Neuronal stem cell (in vitro differentiated cells): Measurements from ENCODE around the gene PEAR1.

ENCODE experiments used
- DNase-seq: peaks from one replicate; pipeline ENCODE4 v3.0.0-alpha.2; 2013; ENCODE audit warnings: low spot score
- H2AFZ ChIP-seq: one replicate; pipeline ENCODE4 v1.6.1; 2013; ENCODE audit warnings: mild to moderate bottlenecking, low read length, inconsistent platforms
- H2AK5ac ChIP-seq: 2 replicates; pipeline ENCODE4 v1.6.1; 2013; ENCODE audit warnings: low read depth, mild to moderate bottlenecking, inconsistent platforms, low read length, moderate library complexity, mixed read lengths
- H2BK120ac ChIP-seq: 2 replicates; pipeline ENCODE4 v1.6.1; 2013; ENCODE audit warnings: low read depth, mild to moderate bottlenecking, inconsistent platforms, low read length, moderate library complexity, mixed read lengths
- H2BK12ac ChIP-seq: one replicate; pipeline ENCODE4 v1.6.1; 2013; ENCODE audit warnings: low read length, inconsistent platforms
- H2BK15ac ChIP-seq: 2 replicates; pipeline ENCODE4 v1.6.1; 2013; ENCODE audit warnings: mild to moderate bottlenecking, low read length, inconsistent platforms, mixed read lengths
- H2BK5ac ChIP-seq: one replicate; pipeline ENCODE4 v1.6.1; 2013; ENCODE audit warnings: inconsistent platforms, mild to moderate bottlenecking, low read length, moderate library complexity
- H3K14ac ChIP-seq: one replicate; pipeline ENCODE4 v1.6.1; 2013; ENCODE audit warnings: low read length, inconsistent platforms
- H3K18ac ChIP-seq: 2 replicates; pipeline ENCODE4 v1.6.1; 2013; ENCODE audit warnings: low read length, inconsistent platforms
- H3K23ac ChIP-seq: 2 replicates; pipeline ENCODE4 v1.6.1; 2013; ENCODE audit warnings: low read depth, mild to moderate bottlenecking, mixed read lengths, low read length, inconsistent platforms; ENCODE audit not compliant: poor library complexity
- H3K27ac ChIP-seq: replicated peaks from 3 replicates; pipeline ENCODE4 v1.5.1; 2013; ENCODE audit warnings: low read length, inconsistent platforms
- H3K27me3 ChIP-seq, 3 experiments: 2 replicates each; pipeline ENCODE4 v1.6.1; 2013; ENCODE audit warnings: low read length in 3 of 3, mild to moderate bottlenecking in 2 of 3, inconsistent platforms in 1 of 3, low read depth in 1 of 3, mixed read lengths in 1 of 3, moderate library complexity in 1 of 3; ENCODE audit not compliant: control insufficient read depth in 3 of 3, insufficient read depth in 3 of 3
- H3K36me3 ChIP-seq, 2 donors: replicated peaks in 1 of 2; 2 replicates each; pipeline ENCODE4 v1.6.1; 2013; ENCODE audit warnings: low read length in 2 of 2; ENCODE audit not compliant: control insufficient read depth in 2 of 2, insufficient read depth in 2 of 2
- H3K4ac ChIP-seq: 2 replicates; pipeline ENCODE4 v1.6.1; 2013; ENCODE audit warnings: inconsistent platforms, mild to moderate bottlenecking, low read length, moderate library complexity
- H3K4me1 ChIP-seq, 2 donors: 1 replicate in 1 of 2; 2 replicates in 1 of 2; pipeline ENCODE4 v1.6.1; 2013; ENCODE audit warnings: low read length in 2 of 2, low read depth in 1 of 2; ENCODE audit not compliant: control insufficient read depth in 2 of 2, insufficient read depth in 1 of 2
- H3K4me2 ChIP-seq: one replicate; pipeline ENCODE4 v1.6.1; 2013; ENCODE audit warnings: mild to moderate bottlenecking, low read length, inconsistent platforms; ENCODE audit not compliant: insufficient read depth, poor library complexity, severe bottlenecking
- H3K4me3 ChIP-seq, 2 donors: 2 replicates each; pipeline ENCODE4 v1.5.1; 2013; ENCODE audit warnings: low read length in 2 of 2, mild to moderate bottlenecking in 2 of 2, inconsistent platforms in 1 of 2, moderate library complexity in 1 of 2
- H3K79me1 ChIP-seq: one replicate; pipeline ENCODE4 v1.6.1; 2013; ENCODE audit warnings: low read depth, mild to moderate bottlenecking, inconsistent platforms, low read length, moderate library complexity
- H3K9ac ChIP-seq: one replicate; pipeline ENCODE4 v1.6.1; 2013; ENCODE audit warnings: mild to moderate bottlenecking, low read depth, low read length, inconsistent platforms; ENCODE audit not compliant: poor library complexity
- H3K9me3 ChIP-seq, 2 donors: replicated peaks in 1 of 2; 2 replicates each; pipeline versions ENCODE3 to v1.6.1; 2013; ENCODE audit warnings: low read length in 2 of 2, mild to moderate bottlenecking in 2 of 2, inconsistent platforms in 1 of 2, low read depth in 1 of 2, mixed read lengths in 1 of 2, moderate library complexity in 1 of 2; ENCODE audit not compliant: control insufficient read depth in 2 of 2, insufficient read depth in 1 of 2
- H4K8ac ChIP-seq: one replicate; pipeline ENCODE4 v1.6.1; 2013; ENCODE audit warnings: low read depth, mild to moderate bottlenecking, inconsistent platforms, low read length, moderate library complexity
- H4K91ac ChIP-seq: one replicate; pipeline ENCODE4 v1.6.1; 2013; ENCODE audit warnings: low read length, low read depth, mild to moderate bottlenecking, inconsistent platforms; ENCODE audit not compliant: poor library complexity
- WGBS, 2 donors: extraction: QIAGEN DNeasy Blood & Tissue Kit; methylation state at CpG; one replicate each; pipeline ENCODE4 v1.1.7; 2013; ENCODE audit warnings: missing lambda C conversion rate in 2 of 2, mixed read lengths in 1 of 2; ENCODE audit not compliant: insufficient read length in 2 of 2, insufficient replicate concordance in 1 of 2; ENCODE audit errors: extremely low coverage in 2 of 2; 5-methylcytosine and 5-hydroxymethylcytosine counted together

The PEAR1 gene

GRCh38 chr1:156859523-156860112, 33.9 kb upstream of the PEAR1 start:
- Histone ChIP-seq H2BK5ac (no peak overlapping the region), H3K79me1 (no peaks in the 10 kb centered on the region), H3K23ac (peak overlapping the region; percentile 74), H3K4me2 (peak overlapping the region; percentile 88), H3K14ac (no peak overlapping the region), H2BK120ac (no peak overlapping the region), H3K9me3 (no peaks in the 10 kb centered on the region), H4K8ac (no peak overlapping the region), H2AFZ (peak overlapping the region; percentile 90), H3K4me3 (peak overlapping the region; percentile 21 to 69), H2BK15ac (peak overlapping the region; percentile 79), H3K27me3 (peaks cover 11 to 90% (median 74%) of the 10 kb centered on the region in 3 experiments), H3K36me3 (no peaks in the 10 kb centered on the region), H3K4ac (no peak overlapping the region), H3K4me1 (peaks cover 9 to 20% of the 10 kb centered on the region in 2 donors), H3K27ac (no peak overlapping the region), H3K9ac (peak overlapping the region; percentile 76), H3K18ac (peak overlapping the region; percentile 89), H2AK5ac (no peak overlapping the region), H4K91ac (no peak overlapping the region), H2BK12ac (no peak overlapping the region)
- DNase-seq: no peak
- WGBS, 2 donors: no CpG with 5 or more reads among the region's 33 CpGs

GRCh38 chr1:156860113-156860627, 33.3 kb upstream of the PEAR1 start:
- H3K4me1 ChIP-seq: peaks cover 11 to 20% of the 10 kb centered on the region in 2 donors
- no peaks in the 10 kb centered on the region for H3K79me1 ChIP-seq
- no peak overlapping the region for H3K9ac ChIP-seq
- no peak overlapping the region for H3K4ac ChIP-seq
- H2BK12ac ChIP-seq: no peak overlapping the region
- no peak overlapping the region for H2BK5ac ChIP-seq
- H2BK120ac ChIP-seq: no peak overlapping the region
- H3K36me3 ChIP-seq: no peaks in the 10 kb centered on the region
- WGBS, 2 donors: no CpG with 5 or more reads among the region's 35 CpGs
- peak overlapping the region; percentile 90 for H2AFZ ChIP-seq
- no peak overlapping the region for H2BK15ac ChIP-seq
- H3K14ac ChIP-seq: no peak overlapping the region
- peak overlapping the region; percentile 88 for H3K4me2 ChIP-seq
- peak overlapping the region; percentile 1 for H3K18ac ChIP-seq
- H3K27me3 ChIP-seq: peaks cover 11 to 90% (median 78%) of the 10 kb centered on the region in 3 experiments
- no peaks in the 10 kb centered on the region for H3K9me3 ChIP-seq
- H4K8ac ChIP-seq: no peak overlapping the region
- H2AK5ac ChIP-seq: no peak overlapping the region
- DNase-seq: no peak
- no peak overlapping the region for H3K23ac ChIP-seq
- no peak overlapping the region for H4K91ac ChIP-seq
- no peak overlapping the region for H3K27ac ChIP-seq
- H3K4me3 ChIP-seq: peak overlapping the region; percentile 1 to 72

- Histone ChIP-seq H4K91ac (no peak within 1 kb of the TSS), H2BK12ac (no peak within 1 kb of the TSS), H3K27me3 (peaks cover 11 to 97% (median 78%) of the 10 kb centered on the region in 3 experiments), H3K4me2 (peak within 1 kb of the TSS; percentile 88), H3K4me3 (peak within 1 kb of the TSS; percentile 21 to 72), H4K8ac (no peak within 1 kb of the TSS), H3K23ac (peak within 1 kb of the TSS; percentile 86), H3K79me1 (no peaks in the 10 kb centered on the region), H3K14ac (peak within 1 kb of the TSS; percentile 27), H3K4me1 (peaks cover 17 to 22% of the 10 kb centered on the region in 2 donors), H2BK15ac (peak within 1 kb of the TSS; percentile 79), H2BK120ac (no peak within 1 kb of the TSS), H2BK5ac (no peak within 1 kb of the TSS), H3K9me3 (no peaks in the 10 kb centered on the region), H3K36me3 (no peaks in the 10 kb centered on the region), H2AK5ac (peak within 1 kb of the TSS; percentile 57), H3K27ac (no peak within 1 kb of the TSS), H3K18ac (peak within 1 kb of the TSS; percentile 89), H3K4ac (no peak within 1 kb of the TSS), H3K9ac (peak within 1 kb of the TSS; percentile 76), H2AFZ (peak within 1 kb of the TSS; percentile 90)
- no CpG with 5 or more reads among the region's 69 CpGs for WGBS, 2 donors
- no peak for DNase-seq
Measured at GRCh38 chr1:156860628-156861423, 32.7 kb upstream of the PEAR1 start, which contains the start of gene NTRK1. Gene NTRK1, plus strand, starts transcription at chr1:156860865. Its CDS starts 70 bp downstream, at chr1:156860935.

DNA sequence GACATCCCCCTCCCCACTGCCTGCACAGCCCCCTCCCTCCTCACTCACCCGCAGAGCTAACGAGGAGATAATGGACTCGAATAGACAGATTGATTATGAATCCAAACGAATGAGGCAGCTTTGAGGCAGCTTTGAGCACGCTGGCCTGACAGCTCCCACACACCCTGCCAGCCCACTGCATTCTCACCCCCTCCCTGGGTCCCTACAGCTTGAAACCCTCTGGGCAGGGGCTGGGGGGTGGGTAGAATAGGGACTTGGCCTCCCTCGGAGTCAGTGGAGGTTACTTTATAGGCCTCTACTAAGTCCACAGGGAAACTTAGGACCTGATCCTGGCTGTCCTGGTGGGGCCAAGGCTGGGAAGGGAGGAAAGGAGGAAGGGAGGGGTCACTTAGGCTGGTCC, 30.9 kb upstream of the PEAR1 start:
- Histone ChIP-seq H2BK12ac (no peak overlapping the region), H3K27ac (no peak overlapping the region), H2AFZ (no peak overlapping the region), H2BK120ac (no peak overlapping the region), H3K79me1 (no peaks in the 10 kb centered on the region), H3K14ac (no peak overlapping the region), H3K4me1 (peaks cover 27 to 33% of the 10 kb centered on the region in 2 donors), H4K8ac (no peak overlapping the region), H4K91ac (no peak overlapping the region), H3K9me3 (no peaks in the 10 kb centered on the region), H3K36me3 (no peaks in the 10 kb centered on the region), H3K27me3 (peaks cover 11 to 90% (median 67%) of the 10 kb centered on the region in 3 experiments), H3K9ac (no peak overlapping the region), H3K4me3 (no peak overlapping the region), H2BK5ac (no peak overlapping the region), H3K18ac (no peak overlapping the region), H3K4me2 (no peak overlapping the region), H3K4ac (no peak overlapping the region), H2AK5ac (no peak overlapping the region), H2BK15ac (no peak overlapping the region), H3K23ac (no peak overlapping the region)
- no CpG with 5 or more reads among the region's 6 CpGs for WGBS, 2 donors
- DNase-seq: no peak
